GM18870 (cell line): ENCODE data around the gene MAZ.

Source experiments
- ATAC-seq: cut with Tn5 transposase; IDR thresholded peaks from one replicate; pipeline ENCODE4 v1.9.1; 2021; ENCODE audit warnings: moderate library complexity; ENCODE audit not compliant: unreplicated experiment

The MAZ gene

GRCh38 chr16:29850998-29851397 lies 44.7 kb downstream of the MAZ start:
- no peak for ATAC-seq

GRCh38 chr16:29852654-29853053 lies 46.3 kb downstream of the MAZ start:
- no peak for ATAC-seq

- ATAC-seq: no peak
Measured at GRCh38 chr16:29854520-29855100, 48.3 kb downstream of the MAZ start.

DNA sequence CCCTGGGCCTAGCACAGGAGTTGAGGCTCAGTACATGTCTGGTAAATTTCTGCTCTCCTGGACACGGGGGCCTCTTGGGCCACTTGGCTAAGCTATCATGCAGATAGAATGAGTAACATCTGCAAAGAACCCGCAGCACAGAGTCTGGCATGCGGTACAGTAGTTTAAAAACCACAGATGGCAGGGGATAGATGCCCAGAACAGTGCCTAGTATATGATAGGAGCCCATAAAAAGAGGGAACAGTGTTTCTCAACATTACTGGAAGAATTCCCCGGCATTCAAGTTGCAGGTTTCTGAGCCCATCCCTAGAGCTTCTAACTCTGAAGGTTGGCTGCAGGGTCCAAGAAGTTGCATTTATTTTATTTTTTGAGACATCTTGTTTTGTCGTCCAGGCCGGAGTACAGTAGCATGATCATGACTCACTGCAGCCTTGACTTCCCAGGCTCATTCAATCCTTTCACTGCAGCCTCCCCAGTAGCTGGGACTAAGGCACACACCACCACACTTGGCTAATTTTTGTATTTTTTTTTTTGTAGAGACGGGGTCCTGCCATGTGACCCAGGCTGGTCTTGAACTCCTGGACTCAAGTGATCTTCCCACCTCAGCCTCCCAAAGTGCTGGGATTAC lies 50.9 kb downstream of the MAZ start:
- no peak for ATAC-seq

DNA sequence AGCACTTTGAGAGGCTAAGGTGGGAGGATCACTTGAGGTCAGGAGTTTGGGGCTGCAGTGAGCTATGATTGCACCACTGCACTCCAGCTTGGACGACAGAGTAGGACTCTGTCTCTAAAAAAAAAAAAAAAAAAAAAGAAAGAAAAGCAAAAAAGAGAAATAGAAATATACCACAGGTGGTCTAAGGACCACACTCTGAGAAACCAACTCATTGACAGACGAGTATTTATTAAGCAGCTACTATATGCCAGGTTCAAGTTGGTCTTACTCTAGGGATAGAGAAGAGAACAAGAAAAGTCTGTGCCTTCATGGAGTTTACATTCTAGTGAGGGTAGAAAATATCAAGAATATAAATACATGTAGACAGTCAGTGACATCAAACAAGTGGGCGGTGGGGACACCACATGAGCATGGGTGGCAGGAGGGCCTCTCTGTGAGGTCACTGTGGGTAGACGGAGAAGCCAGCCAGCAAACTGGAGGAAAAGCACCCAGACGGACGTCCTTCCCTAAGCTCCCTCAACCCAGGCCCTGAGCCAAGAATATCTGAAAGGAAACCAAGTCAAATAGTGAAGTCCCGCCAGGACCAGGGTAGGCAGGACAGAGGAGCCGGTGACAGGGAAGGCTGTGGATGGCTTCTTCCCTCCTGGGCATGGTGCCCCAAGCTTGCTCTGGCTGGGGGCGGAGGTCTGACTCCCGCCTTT lies 52.0 kb downstream of the MAZ start:
- no peak for ATAC-seq

- ATAC-seq: no peak
Measured at GRCh38 chr16:29858974-29859373, 52.6 kb downstream of the MAZ start.

DNA sequence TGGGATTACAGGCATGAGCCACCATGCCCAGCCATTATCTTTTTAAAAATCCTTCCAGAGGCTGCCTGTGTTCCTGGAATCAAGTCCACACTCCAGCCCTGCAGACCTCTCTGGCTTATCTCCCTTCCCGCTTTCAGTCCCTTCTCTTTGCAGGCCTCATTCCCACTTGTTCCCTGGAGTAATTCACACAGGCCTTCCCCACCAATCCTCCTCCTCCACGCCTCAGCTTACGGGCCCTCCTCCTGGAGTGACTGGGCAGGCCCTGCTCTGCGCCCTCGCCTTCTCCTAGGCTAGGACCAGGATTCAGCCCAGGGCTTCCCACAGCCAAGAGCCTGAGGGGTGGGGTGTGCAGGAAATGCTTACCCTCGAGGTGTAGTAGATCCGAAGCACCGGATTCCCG lies 53.9 kb downstream of the MAZ start:
- ATAC-seq: no peak
